ENCODE data around the gene SEZ6L2.

GRCh38 chr16:29922326-29922725 is 23.0 kb upstream of the SEZ6L2 start:
- TF ChIP-seq CTCF (IDR thresholded peaks at IDR 0.05) (no peak), POLR2AphosphoS5 (IDR thresholded peaks at IDR 0.05; ENCODE audit: insufficient read depth in 1 of 2, low read depth in 1 of 2) (no peak), POLR2A (IDR thresholded peaks at IDR 0.05) (no peak)

All from vagina (tissue), 2 donors.